Middle frontal gyrus (tissue), 1 donor: ENCODE data around the gene PHB1.
"Not testable (repeated sequence)": the region's sequence is repeated elsewhere in the genome, so short reads cannot be mapped to it uniquely, and the experiment has no call there.

Source experiments
- DNase-seq: peaks from one replicate; pipeline ENCODE4 v3.0.0-alpha.2; 2015; ENCODE audit warnings: low spot score; ENCODE audit errors: extremely low spot score

Gene PHB1

DNA sequence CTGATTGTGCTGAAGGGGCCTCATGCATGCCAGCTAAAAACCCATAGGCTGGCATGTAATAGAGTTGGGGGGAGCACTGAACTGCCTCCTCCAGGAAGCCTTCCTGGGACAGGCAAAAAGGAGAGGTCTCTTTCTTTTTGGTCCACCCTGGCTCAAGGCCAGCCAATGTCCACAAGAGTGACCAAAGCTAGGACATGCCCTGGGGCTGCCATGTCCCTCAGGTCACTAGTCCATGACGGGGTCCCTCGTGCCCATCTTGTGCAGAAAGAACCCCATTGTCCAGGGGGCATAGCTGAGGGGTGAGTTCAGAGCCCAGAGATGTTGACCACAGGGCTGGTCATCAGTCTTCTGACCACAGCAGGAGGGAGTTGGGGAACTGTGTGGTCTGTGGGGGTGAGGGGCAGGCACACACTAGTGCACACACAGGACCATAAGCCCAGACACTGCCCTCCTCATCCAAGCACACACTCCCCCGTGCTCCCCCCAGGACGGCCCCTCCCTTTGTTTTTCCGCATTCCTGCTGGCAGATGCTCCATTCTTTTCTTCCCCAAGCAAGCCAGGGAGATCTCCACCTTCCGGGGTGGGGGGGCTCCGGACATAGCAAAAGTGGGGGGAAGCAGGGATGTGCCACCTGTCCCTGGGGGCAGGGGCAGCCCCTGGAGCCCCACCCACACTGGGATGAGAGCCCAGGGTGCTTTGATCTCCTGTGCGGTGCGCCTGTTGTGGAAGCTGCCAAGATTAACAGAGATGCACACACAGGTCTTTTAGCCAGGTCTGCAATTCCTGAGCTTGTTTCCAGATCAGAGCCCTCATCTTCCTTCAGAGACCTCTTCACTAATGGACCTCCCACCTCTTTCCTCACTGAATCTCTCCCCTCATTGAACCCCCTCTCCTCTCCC lies 25.2 kb upstream of the PHB1 start:
- DNase-seq, result no peak

DNA sequence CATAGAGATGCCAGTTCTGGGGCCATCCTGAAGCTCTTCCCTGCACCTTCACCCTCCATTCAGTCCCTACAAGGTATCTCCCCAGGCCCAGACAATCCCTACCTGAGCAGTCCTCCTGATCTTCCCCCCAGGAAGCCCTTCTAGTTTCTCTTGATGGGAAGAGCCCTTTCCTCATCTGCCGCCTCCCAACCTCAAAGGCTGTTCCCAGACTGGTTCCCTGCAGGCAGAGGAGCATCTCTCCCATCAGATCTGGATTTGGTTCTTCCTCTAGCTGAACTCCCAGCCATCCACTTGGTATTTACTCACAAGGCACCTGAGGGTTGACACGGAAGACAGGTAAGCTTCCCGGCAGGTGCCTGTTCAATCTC lies 24.6 kb upstream of the PHB1 start:
- DNase-seq, result no peak

DNA sequence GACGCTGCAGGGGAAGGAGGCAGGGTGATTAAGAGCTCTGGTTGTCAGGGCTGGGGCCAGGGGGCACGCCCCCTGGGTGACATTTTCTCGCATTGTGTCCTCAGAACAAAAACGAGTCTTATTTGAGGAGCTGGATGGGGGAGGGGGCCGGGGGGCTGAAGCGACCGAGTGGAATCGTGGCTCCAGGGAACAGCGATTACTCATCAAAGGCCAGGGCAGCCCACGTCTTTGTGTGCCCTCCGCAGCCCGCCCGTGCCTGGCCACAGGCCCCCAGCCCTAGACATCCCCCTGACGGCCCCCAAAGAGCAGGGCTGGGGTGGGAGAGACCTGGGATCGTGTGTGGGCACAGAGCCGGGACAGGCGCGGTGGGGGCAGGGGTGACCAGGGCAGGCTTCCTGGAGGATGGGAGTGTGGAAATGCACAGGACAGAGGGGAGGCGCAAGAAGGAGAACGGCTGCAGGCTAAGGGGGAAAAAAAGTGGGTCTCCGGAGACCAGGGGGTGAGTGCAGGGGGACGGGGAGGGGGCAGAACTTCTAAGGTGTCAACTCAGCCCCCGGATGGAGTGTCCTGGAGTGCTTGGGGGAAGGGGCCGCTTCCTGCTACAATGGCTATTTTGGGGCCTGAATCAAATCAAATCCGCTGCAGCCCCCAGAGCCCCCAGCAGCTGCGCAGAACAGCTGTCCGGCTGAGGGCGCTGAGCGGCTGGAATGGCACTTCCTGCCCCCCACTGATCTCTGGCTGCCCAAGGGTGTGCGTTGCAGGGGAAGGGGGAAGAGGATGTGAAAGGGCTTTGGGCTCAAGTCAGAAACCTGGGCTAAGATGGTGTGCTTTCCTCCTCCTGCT lies 24.0 kb upstream of the PHB1 start:
- no peak for DNase-seq

DNA sequence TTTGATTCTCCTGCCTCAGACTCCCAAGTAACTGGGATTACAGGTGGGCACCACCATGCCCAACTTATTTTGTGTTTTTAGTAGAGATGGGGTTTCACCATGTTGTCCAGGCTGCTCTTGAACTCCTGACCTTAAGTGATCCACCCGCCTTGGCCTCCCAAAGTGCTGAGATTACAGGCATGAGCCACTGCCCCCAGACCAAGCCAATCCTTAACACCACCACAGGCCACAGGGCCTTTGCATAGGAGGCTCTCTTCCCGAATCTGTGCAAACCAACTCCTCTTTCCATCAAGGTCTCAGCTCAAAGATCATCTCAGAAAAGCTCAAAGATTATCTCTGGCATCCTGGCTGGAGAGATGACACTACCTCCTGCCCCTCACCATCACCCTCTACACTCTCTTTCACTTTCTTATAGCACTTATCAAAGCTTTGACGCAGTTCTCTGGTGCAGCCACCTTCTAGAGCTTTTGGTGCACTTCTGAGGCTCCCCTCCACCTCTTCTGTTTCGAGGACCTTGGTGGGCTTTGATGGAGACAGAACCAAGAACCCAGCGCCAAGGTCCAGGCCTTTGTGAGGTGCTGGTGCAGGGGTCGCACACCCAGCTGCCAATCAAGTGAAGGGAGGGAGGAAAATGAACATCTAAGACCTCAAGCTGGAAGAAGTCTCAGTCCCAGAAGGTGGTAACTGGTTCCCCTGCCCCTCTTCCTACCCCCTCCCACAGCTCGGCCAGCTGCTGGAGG lies 23.2 kb upstream of the PHB1 start:
- no peak for DNase-seq

DNA sequence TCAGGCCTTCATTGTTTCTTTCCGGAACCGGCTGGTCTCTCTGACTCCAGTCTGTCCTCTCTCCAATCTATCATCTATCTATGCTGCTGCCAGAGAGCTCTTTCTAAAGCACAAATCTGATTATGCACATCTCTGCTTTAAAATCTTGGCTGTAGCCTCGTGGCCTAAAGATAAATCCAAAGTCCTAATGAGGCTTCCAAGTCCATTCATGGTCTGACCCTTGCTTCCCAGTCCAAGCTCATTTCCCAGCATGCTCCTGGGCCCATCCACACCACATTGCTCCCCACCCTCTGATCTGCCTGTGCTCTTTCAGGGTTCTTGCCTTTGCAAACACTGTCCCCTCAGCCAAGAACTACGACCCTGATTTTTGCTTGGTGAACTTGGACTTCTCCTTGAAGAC lies 21.5 kb upstream of the PHB1 start:
- no peak for DNase-seq

DNA sequence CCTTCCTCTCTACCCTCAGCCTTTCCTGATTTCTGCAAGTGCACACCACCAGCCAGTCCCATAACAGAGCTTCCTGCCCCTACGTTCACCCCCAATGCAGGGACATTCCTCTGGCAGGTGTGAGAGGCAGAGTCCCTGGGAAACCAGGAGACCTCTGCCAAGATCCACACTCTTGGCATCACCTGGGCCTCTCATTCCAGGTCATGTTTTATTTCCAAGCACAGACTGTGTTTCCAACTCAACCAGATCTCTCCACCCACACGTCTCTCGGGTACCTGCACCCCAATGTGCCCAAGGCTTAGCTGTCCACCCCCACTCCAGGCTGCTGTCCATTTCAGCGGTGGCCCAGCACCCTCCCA lies 21.0 kb upstream of the PHB1 start:
- no peak for DNase-seq

DNA sequence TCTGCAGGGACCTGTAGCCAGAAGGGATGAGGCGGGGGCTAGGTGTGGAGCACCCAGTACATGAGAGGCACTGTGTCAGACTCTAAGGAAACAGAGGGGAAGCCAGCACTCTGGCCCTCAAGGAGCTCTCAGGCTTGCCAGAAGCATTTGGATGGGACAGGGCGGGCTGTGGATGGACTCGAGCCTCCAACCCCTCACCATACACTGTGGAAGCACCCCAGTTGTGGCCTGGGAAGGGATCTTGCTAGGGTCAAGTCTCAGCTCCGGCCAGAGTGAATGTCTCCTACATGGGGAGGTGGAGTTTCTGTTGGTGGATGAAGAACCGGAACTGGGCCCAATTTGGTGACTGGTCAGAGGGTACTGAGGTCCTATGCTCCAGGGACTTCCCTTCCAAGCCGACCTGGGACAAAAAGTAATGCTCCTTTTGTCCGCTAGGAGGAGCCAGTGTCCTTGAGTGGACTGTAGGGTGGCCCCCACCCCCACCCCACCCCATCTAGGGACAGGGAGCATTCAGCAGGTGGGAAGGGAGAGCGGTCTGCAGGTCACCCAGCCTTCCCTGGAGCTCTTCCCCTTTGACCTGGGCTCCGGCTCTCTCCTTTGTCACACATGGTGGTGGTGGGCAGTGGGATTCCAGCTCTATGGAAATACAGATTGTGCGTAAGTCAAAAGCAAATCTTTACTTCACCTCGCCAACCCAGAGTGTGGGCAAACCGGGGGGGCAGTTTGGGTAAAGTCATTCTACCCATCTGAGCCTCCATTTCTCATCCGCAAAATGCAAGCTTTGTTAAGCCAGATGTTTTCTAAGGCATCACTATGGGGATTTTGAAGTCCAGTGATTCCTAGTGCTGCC lies 20.4 kb upstream of the PHB1 start:
- DNase-seq, result no peak

DNA sequence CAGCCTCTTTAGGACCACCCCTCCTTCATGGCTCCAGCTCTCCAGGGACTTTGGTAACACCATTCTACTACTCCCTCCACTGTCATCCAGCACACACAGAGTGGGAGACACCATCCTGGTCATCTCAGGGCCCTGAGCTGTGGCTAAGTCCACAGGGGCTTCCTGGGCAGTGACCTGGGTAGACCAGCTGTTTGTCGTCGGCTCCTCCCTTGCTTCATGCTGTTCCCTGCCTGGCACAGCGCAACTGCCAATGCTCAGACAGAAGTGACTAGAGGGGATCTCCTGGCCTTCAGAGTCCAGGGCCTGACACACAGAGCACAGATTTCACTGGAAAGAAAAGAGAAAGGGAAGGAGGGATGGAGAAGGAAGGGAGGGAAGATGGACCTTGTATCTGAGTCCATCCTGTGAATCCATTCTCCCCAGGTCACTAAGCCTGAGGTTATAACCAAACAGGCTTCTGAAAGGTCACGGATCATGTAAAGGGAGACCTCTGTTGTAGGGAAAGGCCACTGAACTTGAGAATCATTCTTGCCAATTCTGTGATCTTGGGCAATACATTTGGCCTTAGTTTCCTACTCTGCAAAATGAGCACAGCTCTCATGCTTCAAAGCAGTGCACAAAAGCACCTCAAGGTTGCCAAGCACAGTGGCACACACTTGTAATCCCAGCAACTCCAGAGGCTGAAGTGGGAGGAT lies 18.5 kb upstream of the PHB1 start:
- no peak for DNase-seq

DNA sequence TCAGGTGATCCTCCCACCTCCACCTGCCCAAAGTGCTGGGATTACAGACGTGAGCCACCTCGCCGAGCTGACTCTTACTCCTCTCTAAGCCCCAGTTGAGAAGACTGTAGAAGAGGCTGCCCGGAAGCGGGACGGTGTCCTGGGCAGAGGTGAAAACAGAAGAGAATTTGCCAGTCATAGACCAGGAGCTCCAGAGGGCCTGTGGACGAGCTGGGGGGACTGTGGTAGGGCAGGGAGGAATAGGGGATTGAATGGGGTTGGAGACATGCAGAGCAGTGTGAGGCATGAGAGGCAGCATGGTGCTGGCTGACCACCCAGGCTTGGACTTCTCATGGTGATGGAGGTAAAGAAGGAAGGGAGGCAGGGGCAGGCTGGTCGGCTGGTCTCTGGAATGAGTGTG lies 17.1 kb upstream of the PHB1 start:
- no peak for DNase-seq

DNA sequence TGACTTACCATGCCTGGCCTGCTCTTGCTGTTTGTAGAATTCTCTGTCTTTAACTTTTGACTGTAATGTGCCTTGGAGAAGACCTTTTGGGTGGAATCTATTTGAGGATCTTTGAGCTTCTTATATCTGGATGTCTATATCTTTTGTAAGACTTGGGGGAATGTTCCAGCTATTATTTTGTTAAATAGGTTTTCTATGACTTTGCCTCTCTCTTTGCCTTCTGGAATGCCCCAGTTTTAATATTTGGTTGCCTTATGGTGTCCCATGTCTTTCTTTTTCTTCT lies 10.3 kb upstream of the PHB1 start:
- no peak for DNase-seq

DNA sequence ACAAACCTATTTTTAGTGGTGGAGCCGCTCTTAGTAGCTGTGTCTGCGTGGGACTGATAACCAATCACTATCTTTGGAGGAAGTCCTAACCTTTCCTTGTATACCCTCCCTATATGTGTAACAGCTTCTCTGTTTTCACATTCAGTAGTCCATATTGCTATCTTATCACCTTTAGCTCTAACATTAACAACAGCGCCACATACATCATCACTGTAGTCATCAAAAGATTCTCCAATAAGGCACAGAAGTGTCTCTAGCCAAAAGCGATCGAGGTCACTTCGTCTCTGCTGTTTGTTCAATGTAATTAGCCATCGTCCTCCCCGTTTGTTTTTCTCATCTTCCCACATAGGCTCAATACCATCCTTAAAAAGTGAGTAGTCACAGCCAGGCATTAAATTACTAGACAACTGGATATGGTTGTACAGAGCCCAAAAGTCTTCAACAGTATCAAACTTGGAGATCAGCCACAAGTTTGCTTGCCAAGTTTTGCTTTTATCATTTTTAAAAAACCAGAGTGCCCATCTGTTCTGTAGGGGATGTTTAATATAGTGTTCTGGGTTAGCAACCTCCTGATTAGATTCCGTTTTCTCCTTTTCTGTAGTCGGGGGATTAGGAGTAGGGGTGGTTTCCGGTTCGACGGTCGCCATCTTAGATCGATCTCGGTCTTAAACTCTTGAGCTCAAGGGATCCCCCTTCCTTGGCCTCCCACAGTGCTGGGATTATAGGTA lies 9.8 kb upstream of the PHB1 start:
- not testable (repeated sequence) for DNase-seq

DNA sequence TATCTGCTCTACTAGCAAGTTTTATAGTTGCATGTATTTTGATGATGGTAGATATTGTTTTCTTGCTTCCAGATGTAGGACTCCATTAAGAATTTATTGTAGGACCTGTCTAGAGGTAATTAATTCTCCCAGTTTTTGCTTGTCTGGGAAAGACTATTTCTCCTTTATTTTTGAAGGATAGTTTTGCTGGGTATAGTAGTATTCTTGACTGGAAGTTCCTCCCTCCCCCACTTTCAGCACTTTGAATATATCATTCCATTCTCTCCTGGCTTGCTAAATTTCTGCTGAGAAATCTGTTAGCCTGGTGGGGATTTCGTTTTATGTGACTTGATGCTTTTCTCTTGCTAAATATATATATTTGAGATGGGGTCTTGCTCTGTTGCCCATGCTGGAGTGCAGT lies 8.0 kb upstream of the PHB1 start:
- no peak for DNase-seq

DNA sequence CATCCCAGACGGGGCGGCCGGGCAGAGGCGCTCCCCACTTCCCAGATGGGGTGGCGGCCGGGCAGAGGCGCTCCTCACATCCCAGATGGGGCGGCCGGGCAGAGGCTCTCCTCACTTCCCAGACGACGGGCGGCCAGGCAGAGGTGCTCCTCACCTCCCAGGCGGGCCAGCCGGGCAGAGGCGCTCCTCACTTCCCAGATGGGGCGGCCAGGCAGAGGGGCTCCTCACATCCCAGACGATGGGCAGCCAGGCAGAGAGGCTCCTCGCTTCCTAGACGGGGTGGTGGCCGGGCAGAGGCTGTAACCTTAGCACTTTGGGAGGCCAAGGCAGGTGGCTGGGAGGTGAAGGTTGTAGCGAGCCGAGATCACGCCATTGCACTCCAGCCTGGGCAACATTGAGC lies 5.1 kb upstream of the PHB1 start:
- not testable (repeated sequence) for DNase-seq

DNA sequence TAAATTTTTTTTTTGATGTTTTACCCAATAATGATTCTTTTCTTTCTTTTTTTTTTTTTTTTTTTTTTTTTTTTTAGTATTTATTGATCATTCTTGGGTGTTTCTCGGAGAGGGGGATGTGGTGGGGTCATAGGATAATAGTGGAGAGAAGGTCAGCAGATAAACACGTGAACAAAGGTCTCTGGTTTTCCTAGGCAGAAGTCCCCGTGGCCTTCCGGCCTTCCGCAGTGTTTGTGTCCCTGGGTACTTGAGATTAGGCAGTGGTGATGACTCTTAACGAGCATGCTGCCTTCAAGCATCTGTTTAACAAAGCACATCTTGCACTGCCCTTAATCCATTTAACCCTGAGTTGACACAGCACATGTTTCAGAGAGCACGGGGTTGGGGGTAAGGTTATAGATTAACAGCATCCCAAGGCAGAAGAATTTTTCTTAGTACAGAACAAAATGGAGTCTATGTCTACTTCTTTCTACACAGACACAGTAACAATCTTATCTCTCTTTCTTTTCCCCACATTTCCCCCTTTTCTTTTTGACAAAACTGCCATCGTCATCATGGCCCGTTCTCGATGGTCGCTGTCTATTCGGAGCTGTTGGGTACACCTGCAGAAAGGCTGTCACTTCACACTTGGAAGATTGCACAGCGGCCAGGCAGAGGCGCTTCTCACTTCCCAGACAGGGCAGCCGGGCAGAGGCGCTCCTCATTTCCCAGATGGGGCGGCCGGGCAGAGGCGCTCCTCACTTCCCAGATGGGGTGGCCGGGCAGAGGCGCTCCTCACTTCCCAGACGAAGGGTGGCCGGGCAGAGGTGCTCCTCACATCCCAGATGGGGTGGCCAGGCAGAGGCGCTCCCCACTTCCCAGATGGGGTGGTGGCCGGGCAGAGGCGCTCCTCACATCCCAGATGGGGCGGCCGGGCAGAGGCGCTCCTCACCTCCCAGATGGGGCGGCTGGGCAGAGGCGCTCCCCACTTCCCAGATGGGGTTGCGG lies 4.4 kb upstream of the PHB1 start:
- DNase-seq, result not testable (repeated sequence)

DNA sequence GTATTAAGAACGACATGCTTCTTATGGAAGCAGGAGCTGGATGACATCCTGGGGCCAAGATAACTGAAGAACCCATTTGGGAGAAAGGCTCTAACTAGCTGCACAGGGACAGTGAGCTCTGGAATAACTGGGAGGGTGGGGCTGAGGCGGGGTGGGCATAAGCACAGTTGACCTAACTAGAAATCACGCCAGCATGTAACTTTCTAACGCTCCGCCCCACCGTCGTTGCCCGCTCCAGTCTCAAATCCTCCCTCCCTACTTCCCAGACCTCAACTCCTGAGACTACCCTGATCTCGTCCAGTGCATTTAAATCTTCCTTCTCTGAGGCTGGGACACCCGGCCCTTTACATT lies 436 bp downstream of the PHB1 start:
- no peak for DNase-seq

DNA sequence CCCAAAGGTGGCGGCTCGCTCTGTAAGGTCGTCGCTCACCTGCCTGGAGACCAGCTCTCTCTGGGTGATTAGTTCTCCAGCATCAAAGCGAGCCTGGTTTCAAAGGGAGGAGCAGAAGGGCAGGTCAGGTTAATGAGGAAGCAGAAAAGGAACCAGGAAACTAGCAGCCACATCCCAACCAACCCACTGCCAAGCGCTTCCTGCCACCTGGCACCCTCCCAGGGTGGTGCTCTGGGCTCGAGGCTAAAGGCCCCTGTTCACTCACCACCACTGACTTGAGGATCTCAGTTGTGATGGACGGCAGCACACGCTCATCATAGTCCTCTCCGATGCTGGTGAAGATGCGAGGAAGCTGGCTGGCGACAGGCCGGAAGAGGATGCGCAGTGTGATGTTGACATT lies 5.6 kb downstream of the PHB1 start:
- DNase-seq, result no peak

DNA sequence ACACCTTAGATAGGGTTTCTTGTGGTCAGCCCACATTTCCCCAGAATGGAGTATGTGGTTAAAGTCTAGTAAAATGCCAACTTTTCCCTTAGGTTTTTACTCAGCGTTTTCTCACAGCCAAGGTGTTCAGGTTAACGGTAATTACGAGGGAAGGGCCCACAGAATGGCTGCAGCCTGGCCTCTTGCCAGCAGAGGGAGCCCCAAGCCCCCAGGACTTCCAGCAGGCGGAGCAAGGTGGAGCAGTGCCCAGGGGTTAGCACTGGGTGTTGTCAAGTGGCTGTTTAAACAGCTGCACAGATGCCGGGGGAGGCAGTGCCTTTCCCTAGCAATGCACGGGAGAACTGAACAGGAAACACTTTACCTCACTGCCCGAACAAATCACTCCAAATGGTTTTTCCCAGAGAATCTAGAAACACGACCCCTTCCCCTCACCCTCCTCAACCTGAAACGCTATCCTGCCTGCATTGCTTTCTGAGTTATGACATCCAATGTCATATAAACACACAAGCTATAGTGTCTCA lies 6.6 kb downstream of the PHB1 start:
- DNase-seq, result peak; percentile 54

DNA sequence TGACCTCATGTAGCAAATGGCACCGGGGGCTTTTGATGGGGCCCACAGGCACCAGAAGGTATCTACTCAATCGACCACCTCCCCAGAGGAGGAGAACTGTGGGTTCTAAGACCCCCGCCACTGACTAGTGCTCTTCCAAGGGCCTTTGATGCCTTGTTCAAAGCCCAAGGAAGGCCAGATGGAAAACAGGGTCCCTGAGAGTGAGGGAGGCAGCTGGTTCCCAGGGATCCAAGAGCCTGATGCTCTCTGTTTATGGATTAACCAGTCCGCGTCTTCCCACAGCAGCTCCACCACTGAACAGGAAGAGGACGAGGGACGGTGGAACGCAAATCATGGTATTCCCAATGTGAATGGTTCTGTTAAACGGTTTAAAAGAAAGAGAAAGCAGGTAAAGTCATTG lies 7.6 kb downstream of the PHB1 start:
- DNase-seq, result no peak
